Kidney epithelial cell (primary cell): Measurements from ENCODE around the gene MRC1. TPM values are rescaled to one million over a fixed set of nuclear protein-coding genes. Genes with fewer than 3 reads are reported as not detected.

ENCODE experiments used
- DNase-seq: peaks from one replicate; pipeline ENCODE4 v3.0.0-alpha.2; 2010; ENCODE audit warnings: low read depth
- H3K27me3 ChIP-seq: 2 replicates; pipeline ENCODE4 v1.6.0; 2011; ENCODE audit warnings: low read length; ENCODE audit not compliant: control insufficient read depth, insufficient read depth
- H3K36me3 ChIP-seq: 2 replicates; pipeline ENCODE4 v1.5.1; 2011; ENCODE audit warnings: low read length; ENCODE audit not compliant: control insufficient read depth, insufficient read depth
- H3K4me3 ChIP-seq: 2 replicates; pipeline ENCODE4 v1.5.1; 2011; ENCODE audit warnings: low read depth, mild to moderate bottlenecking, control low read depth, low read length
- CTCF ChIP-seq: IDR thresholded peaks from 2 replicates; pipeline ENCODE4 v1.5.1; 2011; ENCODE audit warnings: mild to moderate bottlenecking, moderate library complexity, low read length, control low read depth, inconsistent platforms; ENCODE audit not compliant: insufficient read depth, poor library complexity, severe bottlenecking
- total RNA-seq: library from RNA; depleted of rRNA; stranded (reverse); fragments of >200 nt; gene quantifications from 2 replicates; pipeline ENCODE4 v1.2.3, GENCODE V29; 2015

Gene MRC1
- total RNA-seq, 1 donor from 2014 or later: 0.29 TPM

GRCh38 chr10:17783751-17784150 lies 25.4 kb upstream of the MRC1 start:
- no peaks in the 10 kb centered on the region for H3K36me3 ChIP-seq
- DNase-seq: no peak
- no peak overlapping the region for H3K4me3 ChIP-seq
- no peak for TF ChIP-seq CTCF
- no peaks in the 10 kb centered on the region for H3K27me3 ChIP-seq

- no peak for TF ChIP-seq CTCF
- DNase-seq: no peak
- Histone ChIP-seq H3K27me3 (no peaks in the 10 kb centered on the region), H3K36me3 (no peaks in the 10 kb centered on the region), H3K4me3 (no peak overlapping the region)
Observed at GRCh38 chr10:17784688-17785087, 24.5 kb upstream of the MRC1 start.

GRCh38 chr10:17785276-17785930 lies 23.7 kb upstream of the MRC1 start:
- H3K4me3 ChIP-seq: no peak overlapping the region
- no peaks in the 10 kb centered on the region for H3K27me3 ChIP-seq
- no peak for TF ChIP-seq CTCF
- no peak for DNase-seq
- H3K36me3 ChIP-seq: no peaks in the 10 kb centered on the region

GRCh38 chr10:17787087-17787961 lies 21.8 kb upstream of the MRC1 start:
- no peak for TF ChIP-seq CTCF
- no peak overlapping the region for H3K4me3 ChIP-seq
- peak; percentile 95 for DNase-seq

GRCh38 chr10:17788646-17789045 lies 20.5 kb upstream of the MRC1 start:
- TF ChIP-seq CTCF: no peak
- DNase-seq: no peak
- no peak overlapping the region for H3K4me3 ChIP-seq
- no peaks in the 10 kb centered on the region for H3K27me3 ChIP-seq
- no peaks in the 10 kb centered on the region for H3K36me3 ChIP-seq

More at GRCh38 chr10:17787087-17787961, 21.8 kb upstream of the MRC1 start:
- Histone ChIP-seq H3K36me3 (no peaks in the 10 kb centered on the region), H3K27me3 (no peaks in the 10 kb centered on the region)
